D341Med (cell line): ENCODE data around the gene TMEM17.
A peak's percentile ranks its signal among the peaks of the same experiment; 100 is the strongest.
"Not testable (repeated sequence)": the region's sequence is repeated elsewhere in the genome, so short reads cannot be mapped to it uniquely, and the experiment has no call there.

ENCODE experiments used
- DNase-seq: peaks from one replicate; pipeline ENCODE4 v3.0.0; 2012; ENCODE audit warnings: low spot score

Gene TMEM17

GRCh38 chr2:62505750-62506420, at the start of gene TMEM17:
Gene TMEM17, minus strand, starts transcription at chr2:62506195. Its CDS starts 66 bp downstream, at chr2:62506129.
- DNase-seq: peak; percentile 89

GRCh38 chr2:62554440-62554839, 48.4 kb upstream of the TMEM17 start:
- DNase-seq: no peak

- no peak for DNase-seq
Measured at GRCh38 chr2:62550461-62550860, 44.5 kb upstream of the TMEM17 start.

- DNase-seq: no peak
Measured at GRCh38 chr2:62547854-62548253, 41.9 kb upstream of the TMEM17 start.

- DNase-seq: no peak
Measured at GRCh38 chr2:62545261-62545660, 39.3 kb upstream of the TMEM17 start.

- DNase-seq: no peak
Measured at GRCh38 chr2:62540408-62541168, 34.6 kb upstream of the TMEM17 start.

- DNase-seq: no peak
Measured at GRCh38 chr2:62539606-62540407, 33.8 kb upstream of the TMEM17 start.

GRCh38 chr2:62538756-62539155, 32.8 kb upstream of the TMEM17 start:
- no peak for DNase-seq

- no peak for DNase-seq
Measured at GRCh38 chr2:62537814-62538213, 31.8 kb upstream of the TMEM17 start.

GRCh38 chr2:62536873-62537547, 31.0 kb upstream of the TMEM17 start:
- no peak for DNase-seq

GRCh38 chr2:62535521-62535920, 29.5 kb upstream of the TMEM17 start:
- DNase-seq: not testable (repeated sequence)

- DNase-seq: no peak
Measured at GRCh38 chr2:62531594-62531993, 25.6 kb upstream of the TMEM17 start.

- DNase-seq: no peak
Measured at GRCh38 chr2:62529758-62530157, 23.8 kb upstream of the TMEM17 start.

- DNase-seq: no peak
Measured at GRCh38 chr2:62527478-62528210, 21.6 kb upstream of the TMEM17 start.

- no peak for DNase-seq
Measured at GRCh38 chr2:62526531-62527381, 20.8 kb upstream of the TMEM17 start.

- DNase-seq: no peak
Measured at GRCh38 chr2:62525549-62526269, 19.7 kb upstream of the TMEM17 start.

- DNase-seq: no peak
Measured at GRCh38 chr2:62524293-62524941, 18.4 kb upstream of the TMEM17 start.

GRCh38 chr2:62521061-62521460, 15.1 kb upstream of the TMEM17 start:
- DNase-seq: not testable (repeated sequence)

GRCh38 chr2:62512384-62512783, 6.4 kb upstream of the TMEM17 start:
- no peak for DNase-seq
